Natural killer cell (primary cell): Measurements from ENCODE around the gene FBXO33. TPM values are rescaled to one million over a fixed set of nuclear protein-coding genes. Genes with fewer than 3 reads are reported as not detected.

Source experiments
- ATAC-seq, 3 donors: fragments of 150-1000 bp in 2 of 3; fragments of 200-7000 bp in 1 of 3; cut with Tn5 transposase; 1 replicate in 1 of 3; 2 replicates in 2 of 3; pipeline ENCODE4 v1.10.0; 2021; ENCODE audit warnings: mild to moderate bottlenecking in 2 of 3, moderate library complexity in 2 of 3
- DNase-seq, 2 donors: peaks; one replicate each; pipeline versions ENCODE4 v3.0.0 to v3.0.0-alpha.2; 2013 to 2021; ENCODE audit warnings: mixed read lengths in 1 of 2
- H3K27ac ChIP-seq: one replicate; pipeline ENCODE4 v1.5.1; 2013; ENCODE audit warnings: mild to moderate bottlenecking, low read length
- H3K27me3 ChIP-seq: one replicate; pipeline ENCODE4 v1.6.1; 2013; ENCODE audit warnings: low read length; ENCODE audit not compliant: control insufficient read depth, insufficient read depth
- H3K36me3 ChIP-seq: one replicate; pipeline ENCODE4 v1.6.1; 2013; ENCODE audit warnings: low read length; ENCODE audit not compliant: control insufficient read depth, insufficient read depth
- H3K4me1 ChIP-seq: one replicate; pipeline ENCODE4 v1.6.1; 2013; ENCODE audit warnings: low read length; ENCODE audit not compliant: control insufficient read depth, insufficient read depth
- H3K4me3 ChIP-seq: one replicate; pipeline ENCODE4 v1.5.1; 2013; ENCODE audit warnings: low read length
- H3K9me3 ChIP-seq: one replicate; pipeline ENCODE4 v1.6.1; 2013; ENCODE audit warnings: low read length; ENCODE audit not compliant: control insufficient read depth, insufficient read depth
- H3K27ac Mint-ChIP-seq, 2 donors: one replicate each; pipeline ENCODE4 v1.8.0; 2022; ENCODE audit warnings: mild to moderate bottlenecking in 2 of 2, mixed read lengths in 2 of 2, moderate library complexity in 1 of 2
- H3K27me3 Mint-ChIP-seq, 2 donors: one replicate each; pipeline ENCODE4 v1.8.0; 2022; ENCODE audit warnings: low read depth in 2 of 2, mixed read lengths in 2 of 2
- H3K36me3 Mint-ChIP-seq: one replicate; pipeline ENCODE4 v1.8.0; 2022; ENCODE audit warnings: mixed read lengths
- H3K4me1 Mint-ChIP-seq, 2 donors: one replicate each; pipeline ENCODE4 v1.8.0; 2022; ENCODE audit warnings: mixed read lengths in 2 of 2
- H3K4me3 Mint-ChIP-seq: one replicate; pipeline ENCODE4 v1.8.0; 2022; ENCODE audit warnings: mild to moderate bottlenecking, moderate library complexity, mixed read lengths
- H3K9me3 Mint-ChIP-seq, 2 donors: one replicate each; pipeline ENCODE4 v1.8.0; 2022; ENCODE audit warnings: mixed read lengths in 2 of 2
- WGBS: methylation state at CpG from one replicate; pipeline ENCODE4 v1.1.7; 2013; ENCODE audit warnings: missing lambda C conversion rate; ENCODE audit not compliant: insufficient coverage; 5-methylcytosine and 5-hydroxymethylcytosine counted together
- intact Hi-C: fragments of 100-400 bp; cut with micrococcal nuclease; formaldehyde crosslinking; loops from one replicate; pipeline ENCODE4 v1.14.2; 2022
- total RNA-seq, 4 donors: library from RNA; stranded (reverse); fragments of 120-200 nt in 1 of 4; gene quantifications; one replicate each; pipeline versions ENCODE4 v1.2.3 to v1.2.4, GENCODE V29; 2013 to 2022
- TF ChIP-seq, protein P1 (sequence below): fragments of 200-600 bp; IDR thresholded peaks from one replicate; pipeline ENCODE4 v1.8.0; 2022; ENCODE audit warnings: antibody characterized with exemption

The FBXO33 gene
- total RNA-seq, 3 donors from 2014 or later (not counting 1 experiment from before 2014, with no cell fraction given), result 45.7 to 54.1 (median 50.2) TPM

- Histone ChIP-seq H3K9me3 (no peaks in the 10 kb centered on the region), H3K27me3 (no peaks in the 10 kb centered on the region), H3K36me3 (no peaks in the 10 kb centered on the region), H3K4me1 (no peaks in the 10 kb centered on the region), H3K27ac (no peak overlapping the region), H3K4me3 (no peak overlapping the region)
- Mint-ChIP-seq H3K27ac (no peak overlapping the region), H3K4me1 (no peaks in the 10 kb centered on the region), H3K27me3 (peaks cover 26 to 33% of the 10 kb centered on the region in 2 donors), H3K36me3 (no peaks in the 10 kb centered on the region), H3K4me3 (no peak overlapping the region), H3K9me3 (no peaks in the 10 kb centered on the region)
- DNase-seq (peak; percentile 20 to 45), ATAC-seq (peak in 2 of 3 donors; percentile 49 to 62)
- TF ChIP-seq, protein P1, sequence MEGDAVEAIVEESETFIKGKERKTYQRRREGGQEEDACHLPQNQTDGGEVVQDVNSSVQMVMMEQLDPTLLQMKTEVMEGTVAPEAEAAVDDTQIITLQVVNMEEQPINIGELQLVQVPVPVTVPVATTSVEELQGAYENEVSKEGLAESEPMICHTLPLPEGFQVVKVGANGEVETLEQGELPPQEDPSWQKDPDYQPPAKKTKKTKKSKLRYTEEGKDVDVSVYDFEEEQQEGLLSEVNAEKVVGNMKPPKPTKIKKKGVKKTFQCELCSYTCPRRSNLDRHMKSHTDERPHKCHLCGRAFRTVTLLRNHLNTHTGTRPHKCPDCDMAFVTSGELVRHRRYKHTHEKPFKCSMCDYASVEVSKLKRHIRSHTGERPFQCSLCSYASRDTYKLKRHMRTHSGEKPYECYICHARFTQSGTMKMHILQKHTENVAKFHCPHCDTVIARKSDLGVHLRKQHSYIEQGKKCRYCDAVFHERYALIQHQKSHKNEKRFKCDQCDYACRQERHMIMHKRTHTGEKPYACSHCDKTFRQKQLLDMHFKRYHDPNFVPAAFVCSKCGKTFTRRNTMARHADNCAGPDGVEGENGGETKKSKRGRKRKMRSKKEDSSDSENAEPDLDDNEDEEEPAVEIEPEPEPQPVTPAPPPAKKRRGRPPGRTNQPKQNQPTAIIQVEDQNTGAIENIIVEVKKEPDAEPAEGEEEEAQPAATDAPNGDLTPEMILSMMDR, result no peak
- intact Hi-C loops, result no loop called here
- 61% methylated on average over 4 of the region's 5 CpGs for WGBS
Measured at GRCh38 chr14:39469094-39469710, 37.0 kb upstream of the FBXO33 start.

GRCh38 chr14:39467889-39468524 lies 35.8 kb upstream of the FBXO33 start:
- TF ChIP-seq, protein P1, result no peak

GRCh38 chr14:39459795-39460478 lies 27.7 kb upstream of the FBXO33 start:
- no CpG with 5 or more reads among the region's 1 CpG for WGBS
- no peak overlapping the region for H3K4me3 ChIP-seq
- Mint-ChIP-seq H3K9me3 (no peaks in the 10 kb centered on the region), H3K27me3 (peaks cover 21 to 26% of the 10 kb centered on the region in 2 donors), H3K36me3 (no peaks in the 10 kb centered on the region), H3K4me1 (no peaks in the 10 kb centered on the region), H3K4me3 (no peak overlapping the region), H3K27ac (no peak overlapping the region)
- no peaks in the 10 kb centered on the region for H3K9me3 ChIP-seq
- DNase-seq (no peak), ATAC-seq (no peak)
- no peak overlapping the region for H3K27ac ChIP-seq
- intact Hi-C loops, result no loop called here
- TF ChIP-seq, protein P1, result no peak
- H3K27me3 ChIP-seq, result no peaks in the 10 kb centered on the region
- H3K4me1 ChIP-seq, result no peaks in the 10 kb centered on the region
- H3K36me3 ChIP-seq, result no peaks in the 10 kb centered on the region

More at GRCh38 chr14:39467889-39468524, 35.8 kb upstream of the FBXO33 start:
- 86% methylated on average over 7 of the region's 7 CpGs for WGBS
- ATAC-seq (no peak), DNase-seq (peak in 1 of 2 donors; percentile 13)
- H3K4me1 ChIP-seq, result no peaks in the 10 kb centered on the region
- H3K27me3 ChIP-seq, result no peaks in the 10 kb centered on the region
- Mint-ChIP-seq H3K9me3 (no peaks in the 10 kb centered on the region), H3K4me3 (no peak overlapping the region), H3K36me3 (no peaks in the 10 kb centered on the region), H3K27me3 (peaks cover 30 to 43% of the 10 kb centered on the region in 2 donors), H3K27ac (no peak overlapping the region), H3K4me1 (no peaks in the 10 kb centered on the region)
- no peak overlapping the region for H3K4me3 ChIP-seq
- no peaks in the 10 kb centered on the region for H3K36me3 ChIP-seq
- no peaks in the 10 kb centered on the region for H3K9me3 ChIP-seq
- intact Hi-C loops, result no loop called here
- H3K27ac ChIP-seq, result no peak overlapping the region
